SW480 (cell line): Measurements from ENCODE around the gene RNF13.

Experiments
- DNase-seq: peaks from one replicate; pipeline ENCODE4 v3.0.0-alpha.2; 2016; ENCODE audit warnings: low spot score

Gene RNF13, protein sequence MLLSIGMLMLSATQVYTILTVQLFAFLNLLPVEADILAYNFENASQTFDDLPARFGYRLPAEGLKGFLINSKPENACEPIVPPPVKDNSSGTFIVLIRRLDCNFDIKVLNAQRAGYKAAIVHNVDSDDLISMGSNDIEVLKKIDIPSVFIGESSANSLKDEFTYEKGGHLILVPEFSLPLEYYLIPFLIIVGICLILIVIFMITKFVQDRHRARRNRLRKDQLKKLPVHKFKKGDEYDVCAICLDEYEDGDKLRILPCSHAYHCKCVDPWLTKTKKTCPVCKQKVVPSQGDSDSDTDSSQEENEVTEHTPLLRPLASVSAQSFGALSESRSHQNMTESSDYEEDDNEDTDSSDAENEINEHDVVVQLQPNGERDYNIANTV

GRCh38 chr3:149812606-149813366, at the start of gene RNF13:
RNF13 (plus strand) TSS chr3:149813215; CDS start chr3:149846027, 32,812 bp downstream.
- DNase-seq: peak; percentile 94

DNA sequence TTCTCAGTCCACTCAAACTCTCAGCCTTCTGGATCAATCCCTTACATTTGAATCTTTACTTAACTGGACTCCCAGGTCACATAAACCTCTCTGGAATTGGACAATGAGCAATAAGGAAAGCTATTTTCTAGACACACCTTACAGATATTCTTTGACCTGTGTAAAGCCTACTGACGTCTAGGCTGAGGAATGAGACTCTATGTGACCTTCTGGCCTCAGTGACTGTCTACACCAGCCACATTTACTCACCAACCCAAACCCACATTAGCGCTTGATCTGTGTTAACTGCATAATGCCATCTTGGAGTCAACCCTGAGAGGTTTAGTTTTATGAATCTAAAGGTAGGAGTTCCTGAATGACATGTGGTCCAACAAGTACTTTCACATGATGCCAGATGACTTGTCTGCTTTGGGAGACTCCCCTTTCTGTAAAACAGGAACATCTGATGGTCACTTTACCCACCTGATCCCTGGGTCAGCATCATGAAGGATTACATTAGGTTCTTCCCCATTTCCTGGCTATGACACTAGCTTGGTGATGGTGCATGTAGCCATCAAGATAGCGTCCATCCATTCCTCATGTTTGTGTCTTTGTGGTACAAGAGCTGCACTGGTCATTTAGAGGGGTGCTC, 49.3 kb upstream of the RNF13 start:
- DNase-seq: no peak

DNA sequence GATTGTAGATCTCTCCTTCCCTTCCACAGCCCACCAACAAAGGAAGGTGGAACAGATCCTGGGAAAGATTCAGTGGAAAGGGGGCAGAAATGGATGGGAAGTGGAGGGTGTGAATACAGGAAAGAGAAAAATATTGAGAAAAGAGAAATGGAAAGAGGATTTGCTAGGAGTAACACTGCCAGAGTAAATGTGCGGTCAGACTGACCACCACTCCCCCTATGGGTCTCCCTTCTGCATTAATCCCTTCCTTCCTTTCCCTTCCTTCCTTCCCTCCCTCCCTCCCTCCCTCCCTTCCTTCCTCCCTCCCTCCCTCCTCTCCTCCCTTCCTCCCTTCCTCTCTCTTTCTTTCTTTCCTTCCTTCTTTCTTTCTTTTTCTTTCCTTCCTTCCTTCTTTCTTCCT, 48.7 kb upstream of the RNF13 start:
- DNase-seq: no peak

DNA sequence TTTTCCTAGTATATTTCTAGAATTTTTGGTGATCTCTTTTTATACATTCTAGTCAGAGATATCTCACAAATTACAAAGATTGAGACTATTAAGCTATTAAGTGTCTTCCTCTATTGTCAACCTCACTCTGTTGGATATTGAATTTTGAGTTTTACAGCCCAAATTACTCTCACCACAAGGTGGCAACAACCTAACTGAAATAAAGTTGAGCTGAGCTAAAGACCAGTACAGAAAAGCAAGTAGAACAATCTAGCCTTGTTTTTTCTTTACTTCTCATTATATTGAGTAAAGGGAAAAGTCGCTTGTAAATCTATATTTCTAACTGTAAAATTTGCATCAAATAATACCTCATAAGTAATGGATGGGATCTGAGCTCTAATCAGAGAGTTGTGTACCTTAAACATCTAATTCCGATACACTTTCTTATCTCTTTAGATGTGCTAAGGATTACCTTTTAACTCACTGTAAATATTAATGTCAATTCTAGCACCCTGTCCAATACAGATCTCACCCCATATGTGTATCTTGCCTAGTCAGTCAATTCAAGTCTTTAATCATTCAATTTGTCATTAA, 47.2 kb upstream of the RNF13 start:
- peak; percentile 29 for DNase-seq

DNA sequence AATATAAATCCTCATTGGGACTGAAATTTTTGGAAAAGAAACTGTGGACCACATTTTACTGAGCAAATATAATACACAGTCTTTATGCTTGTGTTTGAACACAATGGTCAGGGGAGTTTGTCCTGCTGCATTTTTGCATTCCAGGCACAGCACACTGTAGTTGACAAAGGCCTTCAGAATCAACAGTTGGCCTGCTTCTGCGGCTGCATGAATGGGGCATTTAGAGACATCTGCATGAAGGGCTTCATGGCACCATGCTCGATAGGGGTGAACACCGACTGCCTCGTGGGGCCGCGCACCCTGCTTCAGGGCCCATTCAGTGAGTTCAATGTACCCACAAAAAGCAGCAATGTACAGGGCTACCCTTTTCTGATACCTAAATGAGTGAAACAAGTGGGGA, 45.3 kb upstream of the RNF13 start:
- DNase-seq: no peak

- no peak for DNase-seq
Measured at GRCh38 chr3:149768704-149769103, 44.3 kb upstream of the RNF13 start.

DNA sequence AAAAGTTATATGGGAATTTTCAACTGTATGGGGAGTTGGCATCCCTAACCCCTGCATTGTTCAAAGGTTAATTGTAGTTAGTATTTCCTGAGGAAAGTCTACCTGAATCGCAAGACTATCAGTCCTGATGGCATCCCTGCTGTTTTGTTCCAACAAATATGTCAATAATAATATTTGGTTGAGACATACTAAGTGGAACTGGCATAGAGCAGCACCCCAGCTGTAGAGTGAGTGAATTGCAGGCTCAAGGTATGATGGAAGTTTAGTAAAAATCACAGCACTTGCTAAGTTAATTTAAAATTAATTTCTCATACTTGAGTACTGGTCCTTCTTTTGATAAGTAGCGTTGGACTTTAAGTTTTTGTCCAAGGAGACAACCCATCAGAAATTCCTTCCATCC, 42.8 kb upstream of the RNF13 start:
- no peak for DNase-seq

GRCh38 chr3:149771652-149772271, 41.3 kb upstream of the RNF13 start:
- peak; percentile 45 for DNase-seq

DNA sequence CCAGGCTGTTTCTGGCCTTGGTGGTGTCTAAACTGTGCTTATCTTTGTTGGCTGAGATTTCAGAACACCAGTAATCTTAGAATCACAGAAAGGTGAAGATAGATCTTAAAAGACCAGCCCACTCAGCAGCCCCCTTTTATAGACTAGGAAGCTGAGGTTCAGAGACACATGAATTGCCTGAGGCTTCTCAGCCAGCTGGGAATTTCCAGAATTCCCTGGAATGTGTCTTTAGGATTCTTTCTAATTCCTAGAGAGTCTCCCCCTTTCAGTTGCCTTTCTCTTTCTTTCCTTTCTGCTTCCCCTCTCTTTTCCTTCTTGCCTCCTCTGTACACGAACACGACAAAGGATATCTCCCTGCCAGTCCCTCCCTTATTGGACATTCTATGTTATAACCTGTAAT, 40.2 kb upstream of the RNF13 start:
- DNase-seq: no peak

- no peak for DNase-seq
Measured at GRCh38 chr3:149776170-149776569, 36.8 kb upstream of the RNF13 start.

GRCh38 chr3:149777414-149778214, 35.4 kb upstream of the RNF13 start:
- DNase-seq: no peak

GRCh38 chr3:149781211-149781610, 31.8 kb upstream of the RNF13 start:
- DNase-seq: no peak

GRCh38 chr3:149781741-149782140, 31.3 kb upstream of the RNF13 start:
- no peak for DNase-seq

DNA sequence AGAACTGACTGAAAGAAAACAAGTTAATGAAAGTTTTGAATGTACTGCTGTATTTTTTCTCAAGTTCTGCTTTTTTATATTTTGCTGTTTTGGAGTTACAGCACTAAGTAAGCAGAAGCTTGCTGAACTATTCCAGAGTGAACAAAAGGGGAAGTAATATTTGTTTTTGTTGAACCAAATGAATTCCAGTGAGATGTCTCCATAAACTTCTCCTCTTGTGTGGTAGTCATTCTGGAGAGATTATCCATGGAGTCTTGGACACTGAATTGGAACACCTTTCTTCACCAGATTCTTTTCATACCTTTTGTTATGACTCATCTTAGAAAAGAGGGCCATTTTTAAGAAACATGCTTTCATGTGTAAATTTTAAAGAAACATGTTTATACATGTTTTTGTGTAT, 29.4 kb upstream of the RNF13 start:
- peak; percentile 16 for DNase-seq

DNA sequence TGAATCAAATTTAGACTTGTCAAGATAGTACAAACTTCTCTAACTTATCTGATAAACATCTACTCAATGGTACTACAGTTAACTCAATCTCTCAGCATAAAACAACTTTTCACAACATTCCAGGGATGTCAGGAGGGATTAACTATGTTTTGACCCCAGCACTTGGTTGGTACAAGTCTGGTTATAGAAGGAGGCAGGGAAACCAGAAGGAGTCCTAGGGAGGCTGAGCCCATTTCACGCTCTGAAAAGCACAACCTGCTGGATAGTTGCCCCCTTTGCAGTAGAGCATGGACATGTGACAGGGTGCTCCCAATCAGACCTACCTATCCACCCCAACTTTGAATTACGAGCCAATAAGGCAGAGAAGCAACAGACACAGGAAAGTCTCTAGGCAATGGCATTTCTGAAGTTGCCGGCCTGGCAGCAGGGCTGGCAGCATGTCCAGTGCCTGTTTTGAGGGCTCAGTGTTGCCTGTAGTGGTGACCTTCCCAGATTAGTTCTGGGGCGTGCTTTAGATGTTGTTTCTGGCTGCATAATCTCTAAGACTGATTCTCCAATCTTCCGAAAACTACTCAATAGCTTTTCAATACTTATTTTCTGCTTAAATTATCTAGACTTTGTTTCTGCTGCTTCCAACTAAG, 28.8 kb upstream of the RNF13 start:
- no peak for DNase-seq

- DNase-seq: no peak
Measured at GRCh38 chr3:149790268-149790667, 22.7 kb upstream of the RNF13 start.

DNA sequence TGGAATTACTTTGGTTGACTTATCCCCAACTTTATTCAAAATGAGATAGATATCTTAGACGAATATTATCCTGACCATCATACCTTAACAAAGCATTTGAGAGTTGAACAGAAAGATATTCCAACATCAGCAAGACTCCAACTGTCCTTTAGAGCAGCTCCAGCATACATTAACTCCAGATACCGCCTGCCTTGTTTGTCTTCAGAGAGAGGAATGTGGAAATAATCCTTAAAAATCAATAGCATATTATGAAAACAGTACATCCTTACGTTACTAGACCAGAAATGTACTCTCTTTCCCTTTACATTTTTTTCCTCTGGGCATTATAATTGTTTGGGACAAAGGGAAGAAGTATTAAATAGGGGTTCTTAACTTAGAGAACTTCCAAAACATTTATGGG, 22.3 kb upstream of the RNF13 start:
- DNase-seq: no peak

- no peak for DNase-seq
Measured at GRCh38 chr3:149792452-149793270, 20.4 kb upstream of the RNF13 start, which contains the start of gene ANKUB1. ANKUB1 (minus strand) TSS chr3:149792554; CDS start chr3:149792366, 188 bp downstream.

GRCh38 chr3:149796026-149796425, 17.0 kb upstream of the RNF13 start:
- no peak for DNase-seq

DNA sequence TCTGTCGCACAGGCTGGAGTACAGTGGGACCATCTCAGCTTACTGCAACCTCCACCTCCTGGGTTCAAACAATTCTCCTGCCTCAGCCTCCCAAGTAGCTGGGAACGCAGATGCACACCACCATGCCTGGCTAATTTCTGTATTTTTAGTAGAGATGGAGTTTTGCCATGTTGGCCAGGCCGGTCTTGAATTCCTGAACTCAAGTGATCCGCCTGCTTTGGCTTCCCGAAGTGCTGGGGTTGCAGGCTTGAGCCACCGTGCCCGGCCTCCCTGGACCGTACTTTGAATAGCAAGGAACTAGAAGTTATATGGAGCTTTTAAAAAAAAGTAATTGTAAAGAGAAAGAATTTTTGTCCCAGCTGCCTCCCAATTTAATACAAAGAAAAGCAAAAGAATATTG, 12.3 kb upstream of the RNF13 start:
- DNase-seq: no peak
